Motor neuron (in vitro differentiated cells): ENCODE data around the gene C1QTNF3. TPM values are rescaled to one million over a fixed set of nuclear protein-coding genes. Genes with fewer than 3 reads are reported as not detected.

Source experiments
- ATAC-seq, 8 experiments: fragments of 200-7000 bp; cut with Tn5 transposase; replicated peaks in 6 of 8; 2 replicates each; pipeline ENCODE4 v1.8.0; 2021; ENCODE audit warnings: mild to moderate bottlenecking in 8 of 8, moderate library complexity in 8 of 8
- H3K27ac ChIP-seq, 2 donors: fragments of 250-450 bp; sonication (Bioruptor Pico); 2 replicates each; pipeline ENCODE4 v1.9.0; 2021; ENCODE audit warnings: antibody characterized with exemption in 2 of 2, mild to moderate bottlenecking in 2 of 2, moderate library complexity in 1 of 2
- H3K4me1 ChIP-seq, 2 donors: fragments of 250-450 bp; sonication (Bioruptor Pico); replicated peaks in 1 of 2; 2 replicates each; pipeline ENCODE4 v1.6.1; 2021; ENCODE audit warnings: antibody characterized with exemption in 2 of 2, mild to moderate bottlenecking in 2 of 2, moderate library complexity in 1 of 2
- H3K4me3 ChIP-seq, 5 donors: fragments of 250-450 bp; sonication (Bioruptor Pico); 2 replicates each; pipeline ENCODE4 v1.9.0; 2021; ENCODE audit warnings: antibody characterized with exemption in 5 of 5, mild to moderate bottlenecking in 5 of 5, moderate library complexity in 4 of 5
- WGBS, 10 experiments: fragments of 450-650 bp; shearing (Covaris generic); methylation state at CpG; one replicate each; pipeline ENCODE4 v1.0.0; 2022; 5-methylcytosine and 5-hydroxymethylcytosine counted together
- in situ Hi-C, 9 experiments: fragments of 400-800 bp; cut with MboI; loops; one replicate each; pipeline ENCODE4 v1.15.0; 2021; ENCODE audit warnings: low sequenced_read_pairs in 9 of 9, low pct_unique_long_range_greater_than_20kb in 2 of 9; ENCODE audit not compliant: unreplicated experiment in 9 of 9
- total RNA-seq, 8 experiments: library from RNA; unstranded; fragments of 300-600 nt; gene quantifications; 2 replicates each; pipeline versions ENCODE4 v1.2.3 to v1.2.4, GENCODE V29; 2022

The C1QTNF3 gene
- total RNA-seq, 8 experiments from 2014 or later: 0.66 to 19.0 (median 6.8) TPM

DNA sequence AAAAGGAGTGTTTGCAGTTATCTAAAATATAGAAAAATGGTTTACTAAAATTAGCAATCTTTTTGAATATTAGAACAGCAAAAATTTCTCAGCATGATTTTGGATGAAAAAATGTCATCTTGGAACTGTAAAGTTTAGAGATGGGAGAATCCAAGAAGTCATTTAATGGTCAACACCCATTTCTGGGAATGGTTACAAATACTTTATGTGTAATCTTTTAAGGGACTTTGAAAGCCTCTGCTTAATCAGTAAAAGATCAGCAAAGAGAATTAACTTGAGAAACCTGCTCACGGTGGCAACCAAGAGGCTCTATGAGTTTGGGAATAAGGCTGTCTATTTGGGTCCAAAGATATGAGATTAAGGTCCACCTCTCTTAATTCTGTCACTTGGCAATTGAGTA, 13.0 kb downstream of the C1QTNF3 start:
- H3K4me3 ChIP-seq: no peak overlapping the region
- in situ Hi-C loops: no loop called here
- no peak overlapping the region for H3K27ac ChIP-seq
- H3K4me1 ChIP-seq: no peaks in the 10 kb centered on the region
- no peak for ATAC-seq
- 0 to 94% (median 47%) methylated on average over 1 of the region's 1 CpG; no CpG with 5 or more reads in 4 of the 10 experiments for whole genome bisulfite sequencing, 10 experiments

DNA sequence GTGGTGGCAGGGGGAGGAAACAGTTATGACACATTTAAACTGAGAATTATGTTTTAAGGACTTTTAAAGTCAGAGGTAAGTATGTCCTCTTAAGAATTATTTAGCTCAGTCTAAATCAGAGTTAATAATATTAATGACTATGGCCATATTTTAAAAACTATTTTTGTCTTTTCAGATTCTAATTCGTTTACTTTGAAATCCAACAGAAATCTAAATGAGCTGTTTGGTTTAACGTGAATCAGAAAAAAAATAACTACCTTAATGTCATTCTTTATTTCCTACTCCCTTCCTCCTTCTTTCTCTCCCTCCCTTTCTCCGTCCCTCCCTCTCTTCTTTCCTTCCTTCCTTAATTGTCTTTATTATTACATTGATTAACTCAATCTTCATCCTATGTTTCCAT, 14.7 kb downstream of the C1QTNF3 start:
- H3K27ac ChIP-seq: no peak overlapping the region
- H3K4me3 ChIP-seq: no peak overlapping the region
- WGBS, 10 experiments: 50 to 85% (median 74%) methylated on average over 2 to 3 of the region's 3 CpGs
- no peak for ATAC-seq
- no peaks in the 10 kb centered on the region for H3K4me1 ChIP-seq
- in situ Hi-C loops: no loop called here

DNA sequence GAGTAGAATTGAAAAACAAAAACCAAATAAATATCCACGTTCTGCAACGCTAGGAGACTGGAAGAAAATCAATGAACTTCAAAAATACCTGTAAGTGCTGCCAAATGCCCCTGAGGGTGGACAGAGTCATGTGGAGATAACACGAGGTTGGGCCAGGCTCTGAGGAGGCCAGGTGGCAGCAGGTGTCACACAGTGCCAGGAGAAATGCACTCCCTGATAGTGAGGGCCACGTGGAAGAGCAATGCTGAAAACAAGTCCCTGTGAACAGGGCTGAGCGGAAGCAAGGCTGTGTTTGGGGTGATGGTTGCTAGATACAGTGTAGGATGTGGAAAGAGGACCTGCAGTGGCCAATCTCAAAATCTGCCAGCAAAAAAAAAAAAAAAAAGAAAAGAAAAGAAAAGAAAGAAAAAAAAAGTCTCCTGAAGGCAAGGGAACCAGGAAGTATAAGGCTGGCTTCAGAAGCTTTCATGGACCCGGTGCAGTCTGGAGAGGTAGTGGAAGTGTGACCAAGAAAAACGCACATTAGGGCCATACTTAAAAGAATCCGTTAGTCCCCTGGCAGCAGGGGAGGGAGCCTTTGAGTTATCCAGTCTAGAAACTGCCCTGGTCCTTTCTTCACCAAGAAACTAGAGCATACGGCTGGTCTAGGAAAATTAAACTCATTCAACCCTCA, 16.8 kb downstream of the C1QTNF3 start:
- no peak for ATAC-seq
- no peaks in the 10 kb centered on the region for H3K4me1 ChIP-seq
- no peak overlapping the region for H3K27ac ChIP-seq
- in situ Hi-C loops: no loop called here
- 64 to 97% (median 87%) methylated on average over 4 to 9 of the region's 9 CpGs for WGBS, 10 experiments
- no peak overlapping the region for H3K4me3 ChIP-seq

DNA sequence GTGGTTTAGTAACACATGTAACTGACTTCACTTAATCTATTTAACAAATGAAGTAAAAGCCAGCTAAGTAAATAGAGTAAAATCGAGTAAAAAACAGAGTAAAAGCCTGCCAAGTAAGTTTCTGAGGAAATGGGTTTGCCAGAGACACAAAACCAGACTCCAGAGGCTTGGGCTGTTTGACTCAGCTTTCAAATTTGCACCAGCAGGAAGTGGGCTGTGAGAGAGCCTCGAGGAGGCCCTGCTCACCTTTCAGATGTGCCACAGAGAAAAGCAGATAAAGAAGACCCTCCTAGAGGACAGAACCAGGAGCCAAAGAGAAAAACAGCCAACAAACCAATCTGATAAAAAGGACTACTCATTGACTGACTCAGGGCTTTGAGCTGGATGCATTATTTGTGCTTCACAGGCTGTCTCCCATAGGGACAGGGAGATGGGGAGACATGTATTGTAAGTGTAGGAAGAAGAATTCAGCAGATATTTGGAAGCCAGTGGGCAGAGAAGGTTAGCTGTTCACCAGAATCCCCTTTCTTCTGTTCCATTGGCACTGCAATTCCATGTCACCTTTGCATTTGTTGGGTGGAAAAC, 20.8 kb downstream of the C1QTNF3 start:
- 0 to 76% (median 26%) methylated on average over 1 to 2 of the region's 2 CpGs; no CpG with 5 or more reads in 1 of the 10 experiments for WGBS, 10 experiments
- ATAC-seq: no peak
- in situ Hi-C loops: no loop called here
- H3K27ac ChIP-seq: no peak overlapping the region
- no peaks in the 10 kb centered on the region for H3K4me1 ChIP-seq
- no peak overlapping the region for H3K4me3 ChIP-seq

DNA sequence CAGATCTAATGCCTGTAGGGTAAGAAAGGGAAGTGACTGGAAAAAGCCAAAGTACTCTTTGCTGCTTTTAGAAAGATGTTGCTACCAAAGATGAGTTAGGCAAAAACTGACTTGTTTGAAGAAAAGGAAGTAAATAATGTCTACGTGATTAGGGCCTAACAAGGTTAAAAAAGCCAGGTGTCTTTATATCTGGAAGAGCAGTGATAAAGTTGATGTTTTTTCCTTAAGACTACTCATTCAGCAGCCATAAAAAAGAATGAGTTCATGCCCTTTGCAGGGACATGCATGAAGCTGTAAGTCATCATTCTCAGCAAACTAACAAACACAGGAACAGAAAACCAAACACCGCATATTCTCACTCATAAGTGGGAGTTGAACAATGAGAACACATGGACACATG, 21.7 kb downstream of the C1QTNF3 start:
- in situ Hi-C loops: no loop called here

DNA sequence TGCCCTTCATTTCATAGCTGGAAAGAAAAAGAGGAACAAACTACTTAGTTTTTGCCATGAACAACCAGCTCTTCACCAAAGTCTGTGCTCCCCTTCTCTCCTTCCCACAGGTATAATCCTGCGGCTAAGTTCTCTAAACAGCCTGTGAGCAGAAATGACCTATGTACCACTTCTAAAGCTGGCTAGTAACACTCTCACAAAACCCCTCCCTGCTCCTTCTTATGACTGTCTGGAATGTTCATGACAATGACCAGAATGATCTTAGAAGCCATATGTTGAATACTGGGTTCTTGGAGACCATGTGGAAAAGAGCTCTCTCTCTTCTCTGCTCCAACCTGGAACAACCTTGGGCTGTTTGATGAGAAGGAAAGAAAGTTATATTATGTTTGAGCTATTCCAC, 22.3 kb downstream of the C1QTNF3 start:
- 100% methylated on average over 1 of the region's 1 CpG; no CpG with 5 or more reads in 6 of the 10 experiments for whole genome bisulfite sequencing, 10 experiments
- in situ Hi-C loops: no loop called here
- H3K4me3 ChIP-seq: no peak overlapping the region
- no peaks in the 10 kb centered on the region for H3K4me1 ChIP-seq
- no peak overlapping the region for H3K27ac ChIP-seq
- ATAC-seq: no peak

More for the DNA sequence above, 21.7 kb downstream of the C1QTNF3 start:
- WGBS, 10 experiments: 63 to 100% (median 100%) methylated on average over 1 to 2 of the region's 2 CpGs
- H3K4me1 ChIP-seq: no peaks in the 10 kb centered on the region
- no peak for ATAC-seq
- no peak overlapping the region for H3K4me3 ChIP-seq
- H3K27ac ChIP-seq: no peak overlapping the region

DNA sequence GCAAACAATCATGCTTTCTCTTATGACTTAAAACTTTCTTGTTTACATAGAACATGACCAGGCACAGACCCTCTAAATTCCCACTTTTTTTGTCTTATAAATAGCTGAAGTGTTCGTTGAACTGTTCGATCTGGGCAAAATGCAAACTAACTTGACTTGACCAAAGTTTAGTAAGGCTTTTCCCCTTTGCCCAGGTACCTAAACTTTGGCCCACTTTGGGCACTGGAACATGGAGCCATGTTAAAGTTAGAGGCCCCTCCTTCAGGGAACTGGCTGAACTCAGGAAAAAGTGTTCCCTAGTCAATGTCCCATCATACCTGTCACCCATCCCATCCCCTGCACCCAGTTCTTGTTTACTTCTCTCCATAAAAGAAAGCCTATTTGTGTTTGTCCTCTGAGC, 25.8 kb downstream of the C1QTNF3 start:
- in situ Hi-C loops: no loop called here
- Histone ChIP-seq H3K4me1 (no peaks in the 10 kb centered on the region), H3K4me3 (no peak overlapping the region), H3K27ac (no peak overlapping the region)
- WGBS, 10 experiments: 60 to 100% (median 93%) methylated on average over 1 to 2 of the region's 2 CpGs; no CpG with 5 or more reads in 2 of the 10 experiments
- no peak for ATAC-seq

DNA sequence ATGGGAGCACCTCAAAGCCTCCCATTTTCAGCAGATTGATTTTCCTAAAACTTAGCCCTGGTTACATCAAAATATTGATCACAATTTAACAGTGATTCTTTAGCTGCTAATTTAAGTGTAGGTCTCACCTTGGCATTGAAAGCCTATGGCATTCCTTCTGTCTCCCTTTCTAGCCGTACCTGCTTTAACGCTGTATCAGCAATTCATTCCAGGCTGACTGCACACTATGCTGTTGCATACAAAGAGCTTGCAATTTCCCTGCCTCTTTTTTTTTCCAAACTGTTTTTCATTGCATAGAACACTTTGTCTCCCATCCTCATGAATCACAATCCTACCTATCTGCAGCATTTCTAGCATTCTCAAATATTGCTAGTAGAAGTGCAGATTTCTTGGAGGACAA, 26.3 kb downstream of the C1QTNF3 start:
- Histone ChIP-seq H3K4me3 (no peak overlapping the region), H3K27ac (no peak overlapping the region), H3K4me1 (no peaks in the 10 kb centered on the region)
- ATAC-seq: no peak
- in situ Hi-C loops: no loop called here
- WGBS, 10 experiments: 46 to 100% (median 86%) methylated on average over 1 to 2 of the region's 2 CpGs; no CpG with 5 or more reads in 2 of the 10 experiments

DNA sequence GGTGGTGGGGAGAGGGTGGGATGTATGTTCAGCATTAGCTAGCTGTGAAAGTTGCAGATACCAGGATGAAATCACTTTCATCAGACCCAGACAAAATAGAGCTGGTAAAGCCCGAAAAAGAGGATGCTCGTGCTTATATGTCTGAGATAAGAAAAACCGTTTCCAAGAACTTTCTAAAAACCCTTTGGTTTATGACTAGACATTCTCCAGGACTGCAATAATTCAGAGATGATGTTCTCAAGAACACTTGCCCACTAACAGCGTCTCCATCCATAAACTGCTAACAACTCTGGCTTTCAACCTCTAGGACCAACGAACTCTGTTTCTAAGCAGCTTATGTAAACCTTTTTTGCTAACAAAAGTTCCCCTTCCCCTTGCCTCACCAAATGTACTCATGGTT, 26.8 kb downstream of the C1QTNF3 start:
- ATAC-seq: no peak
- in situ Hi-C loops: no loop called here
- 56 to 81% (median 71%) methylated on average over 2 to 5 of the region's 5 CpGs; no CpG with 5 or more reads in 1 of the 10 experiments for WGBS, 10 experiments
- no peak overlapping the region for H3K4me3 ChIP-seq
- H3K27ac ChIP-seq: no peak overlapping the region
- no peaks in the 10 kb centered on the region for H3K4me1 ChIP-seq

DNA sequence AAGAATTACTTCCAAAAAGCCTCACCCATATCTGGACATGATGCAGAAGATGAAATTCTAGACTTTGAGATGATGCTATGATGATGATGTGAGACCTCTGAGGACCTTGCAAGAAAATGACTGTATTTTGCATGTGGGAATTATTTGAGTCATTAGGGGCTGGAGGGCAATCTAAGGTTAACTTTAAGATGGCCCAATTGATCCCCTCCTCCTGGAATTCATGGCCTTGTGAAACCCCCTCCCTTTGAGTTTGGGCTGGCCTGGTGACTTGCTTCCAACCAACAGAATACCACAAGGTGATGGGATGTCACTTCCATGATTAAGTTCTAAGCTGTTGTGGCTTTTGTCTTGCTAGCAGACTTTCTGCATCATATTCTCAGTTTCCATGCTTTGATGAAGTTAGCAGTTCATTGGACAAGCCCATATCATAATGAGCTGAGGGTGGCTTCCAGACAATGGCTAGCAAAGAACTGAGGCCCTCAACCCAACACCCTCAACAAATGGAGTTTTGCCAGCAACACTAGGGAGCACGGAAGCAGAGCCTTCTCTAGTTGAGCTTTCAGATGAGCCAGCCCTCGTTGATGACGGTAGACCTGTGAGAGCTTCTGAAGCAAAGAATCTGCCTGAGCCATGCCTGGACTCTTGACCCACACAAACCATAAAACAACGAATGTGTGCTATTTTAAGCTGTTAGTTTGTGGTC, 27.7 kb downstream of the C1QTNF3 start:
- Histone ChIP-seq H3K4me3 (no peak overlapping the region), H3K27ac (no peak overlapping the region), H3K4me1 (no peaks in the 10 kb centered on the region)
- in situ Hi-C loops: no loop called here
- no peak for ATAC-seq
- WGBS, 10 experiments: 43 to 100% (median 90%) methylated on average over 1 to 4 of the region's 4 CpGs; no CpG with 5 or more reads in 2 of the 10 experiments

DNA sequence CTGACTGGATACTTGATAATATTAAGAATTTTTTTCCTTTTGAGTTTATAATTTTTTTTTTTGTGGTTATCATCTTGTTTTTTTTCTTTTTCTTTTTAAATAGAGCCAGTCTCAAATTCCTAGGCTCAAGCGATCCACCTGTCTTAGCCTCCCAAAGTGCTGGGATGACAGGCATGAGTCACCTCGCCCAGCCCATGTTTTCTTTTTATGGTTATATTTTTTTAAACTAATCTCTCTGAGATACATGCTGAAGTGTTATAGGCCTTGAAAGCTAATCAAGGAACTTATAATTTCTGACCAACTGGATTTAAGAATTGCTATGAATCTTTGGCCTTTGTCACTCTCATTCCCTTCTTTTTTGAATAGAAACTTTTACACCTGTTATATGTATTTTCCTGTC, 28.4 kb downstream of the C1QTNF3 start:
- in situ Hi-C loops: no loop called here
- no peak for ATAC-seq
- H3K27ac ChIP-seq: no peak overlapping the region
- WGBS, 10 experiments: 77 to 100% (median 98%) methylated on average over 1 to 2 of the region's 2 CpGs; no CpG with 5 or more reads in 2 of the 10 experiments
- no peak overlapping the region for H3K4me3 ChIP-seq
- H3K4me1 ChIP-seq: no peaks in the 10 kb centered on the region

DNA sequence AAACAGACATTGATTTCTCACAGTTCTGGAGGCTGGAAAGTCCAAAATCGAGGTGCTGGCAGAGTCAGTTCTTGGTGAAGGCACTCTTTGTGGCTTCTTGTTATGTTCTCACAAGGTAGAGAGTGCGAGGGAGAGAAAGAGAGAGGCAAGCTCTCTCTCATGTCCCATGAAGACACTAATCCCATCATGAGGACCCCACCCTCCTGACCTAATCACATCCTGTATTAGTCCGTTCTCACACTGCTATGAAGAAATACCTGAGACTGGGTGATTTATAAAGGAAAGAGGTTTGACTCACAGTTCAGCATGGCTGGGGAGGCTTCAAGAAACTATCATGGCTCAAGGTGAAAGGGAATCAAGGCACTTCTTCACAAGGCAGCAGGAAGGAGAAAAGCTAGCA, 29.5 kb downstream of the C1QTNF3 start:
- no peak overlapping the region for H3K4me3 ChIP-seq
- 50 to 81% (median 67%) methylated on average over 1 to 2 of the region's 3 CpGs; no CpG with 5 or more reads in 3 of the 10 experiments for WGBS, 10 experiments
- H3K27ac ChIP-seq: no peak overlapping the region
- peaks cover 3 to 6% of the 10 kb centered on the region in 2 donors for H3K4me1 ChIP-seq
- no peak for ATAC-seq
- in situ Hi-C loops: no loop called here

DNA sequence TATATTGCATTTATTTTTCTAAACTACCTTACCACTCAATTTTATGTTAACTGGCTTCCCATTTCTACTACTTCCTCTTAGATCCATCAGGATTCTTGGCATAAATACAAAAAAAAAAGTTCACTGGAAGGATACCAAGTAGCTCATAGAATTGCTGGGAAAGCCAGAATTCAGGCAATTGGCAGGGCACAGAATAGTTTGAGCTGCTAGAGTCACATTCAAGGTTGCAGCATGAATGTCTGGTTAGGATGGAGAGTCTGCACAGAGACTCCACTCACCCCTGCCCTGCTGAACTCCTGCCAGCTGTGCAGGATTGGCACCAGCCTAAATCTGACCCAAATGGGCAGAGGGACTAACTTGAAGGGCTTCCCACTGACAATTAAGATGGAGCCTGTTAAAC, 30.2 kb downstream of the C1QTNF3 start:
- ATAC-seq: no peak
- Histone ChIP-seq H3K27ac (no peak overlapping the region), H3K4me3 (no peak overlapping the region), H3K4me1 (peaks cover 3 to 6% of the 10 kb centered on the region in 2 donors)
- in situ Hi-C loops: no loop called here
